HCT116 (cell line): Measurements from ENCODE around the gene HMGB1. TPM values are rescaled to one million over a fixed set of nuclear protein-coding genes. Genes with fewer than 3 reads are reported as not detected.

ENCODE experiments used
- ATAC-seq: fragments of 200-7000 bp; cut with Tn5 transposase; 2 replicates; pipeline ENCODE4 v1.9.1; 2020; ENCODE audit warnings: mild to moderate bottlenecking, moderate library complexity
- BruUV-seq: library from RNA; stranded (reverse); fragments of 400-500 nt; replicated peaks from 2 replicates; lab custom pipeline; 2021; lab: Mats Ljungman, UMichigan
- CTCF ChIA-PET: fragments of 300-600 bp; sonication (Branson Sonifier 250); formaldehyde crosslinking; loops from one replicate; lab custom pipeline; 2021; ENCODE audit warnings: antibody characterized with exemption; lab: Charles Lee
- POLR2A ChIA-PET: fragments of 300-600, 350-600 bp; sonication (Branson Sonifier 250); formaldehyde crosslinking; loops from one replicate; lab custom pipeline; 2021; ENCODE audit warnings: antibody characterized with exemption; lab: Charles Lee
- RAD21 ChIA-PET, 2 experiments: fragments of 300-600 bp; sonication (Branson Sonifier 250); formaldehyde crosslinking; loops; one replicate each; lab custom pipeline; 2023; ENCODE audit warnings: low total read pairs in 2 of 2; ENCODE audit not compliant: uncharacterized antibody in 2 of 2, unreplicated experiment in 2 of 2, low non-redundant PET in 1 of 2; lab: Charles Lee
- DNase-seq: peaks from one replicate; pipeline ENCODE4 v3.0.0-alpha.2; 2010; ENCODE audit warnings: low read depth, low spot score
- H2AFZ ChIP-seq: fragments of 200-600 bp; shearing (Covaris generic), sonication (generic); 2 replicates; pipeline ENCODE4 v1.6.1; 2017; ENCODE audit warnings: low read depth, mixed run types, mixed read lengths, antibody characterized with exemption, low read length; ENCODE audit not compliant: poor library complexity, severe bottlenecking
- H3K27ac ChIP-seq: 2 replicates; pipeline ENCODE4 v1.5.1; 2012; ENCODE audit warnings: low read depth, low read length
- H3K27me3 ChIP-seq: fragments of 200-600 bp; sonication (generic); 2 replicates; pipeline ENCODE4 v1.6.1; 2016; ENCODE audit warnings: mixed run types, low read length, mixed read lengths; ENCODE audit not compliant: insufficient read depth
- H3K36me3 ChIP-seq, 2 experiments: fragments of 200-500 bp in 1 of 2; fragments of 200-600 bp in 1 of 2; sonication (Bioruptor generic) in 1 of 2; sonication (generic) in 1 of 2; 2 replicates each; pipeline versions ENCODE4 v1.5.1 to v1.6.1; 2014 to 2016; ENCODE audit warnings: low read length in 2 of 2, inconsistent platforms in 1 of 2, mixed read lengths in 1 of 2, mixed run types in 1 of 2; ENCODE audit not compliant: insufficient read depth in 2 of 2, control insufficient read depth in 1 of 2
- H3K4me1 ChIP-seq, 2 experiments: fragments of 200-600 bp in 1 of 2; sonication (generic) in 1 of 2; 2 replicates each; pipeline versions ENCODE4 v1.5.1 to v1.6.1; 2012 to 2017; ENCODE audit warnings: low read length in 2 of 2, inconsistent platforms in 1 of 2, mild to moderate bottlenecking in 1 of 2, mixed read lengths in 1 of 2, mixed run types in 1 of 2, moderate library complexity in 1 of 2; ENCODE audit not compliant: insufficient read depth in 2 of 2, control insufficient read depth in 1 of 2
- H3K4me2 ChIP-seq: fragments of 200-600 bp; sonication (generic); 2 replicates; pipeline ENCODE4 v1.6.1; 2017; ENCODE audit warnings: mixed run types, low read length, mixed read lengths
- H3K4me3 ChIP-seq, 2 experiments: fragments of 200-600 bp in 1 of 2; sonication (generic) in 1 of 2; replicated peaks in 1 of 2; 2 replicates each; pipeline ENCODE4 v1.5.1; 2011 to 2016; ENCODE audit warnings: low read length in 2 of 2, control low read depth in 1 of 2, low read depth in 1 of 2, mild to moderate bottlenecking in 1 of 2, mixed read lengths in 1 of 2, mixed run types in 1 of 2
- H3K79me2 ChIP-seq: fragments of 200-600 bp; sonication (generic); 2 replicates; pipeline ENCODE4 v1.6.1; 2017; ENCODE audit warnings: mild to moderate bottlenecking, mixed run types, low read length, moderate library complexity, mixed read lengths; ENCODE audit not compliant: insufficient read depth
- H3K9ac ChIP-seq: fragments of 200-600 bp; sonication (generic); 2 replicates; pipeline ENCODE4 v1.6.1; 2016; ENCODE audit warnings: low read length, mixed read lengths
- H3K9me2 ChIP-seq: fragments of 200-600 bp; sonication (generic), shearing (Covaris generic); 2 replicates; pipeline ENCODE4 v1.6.1; 2017; ENCODE audit warnings: mixed run types, mild to moderate bottlenecking, moderate library complexity; ENCODE audit not compliant: insufficient read depth
- H3K9me3 ChIP-seq, 2 experiments: fragments of 200-500 bp in 1 of 2; fragments of 200-600 bp in 1 of 2; sonication (Bioruptor generic) in 1 of 2; sonication (generic) in 1 of 2; 2 replicates each; pipeline ENCODE4 v1.6.1; 2014 to 2017; ENCODE audit warnings: low read length in 2 of 2, mixed read lengths in 2 of 2, inconsistent platforms in 1 of 2, low read depth in 1 of 2, mild to moderate bottlenecking in 1 of 2, mixed run types in 1 of 2, moderate library complexity in 1 of 2; ENCODE audit not compliant: control insufficient read depth in 1 of 2, insufficient read depth in 1 of 2
- H4K20me1 ChIP-seq: fragments of 200-600 bp; sonication (generic), shearing (Covaris generic); 2 replicates; pipeline ENCODE4 v1.6.1; 2017; ENCODE audit warnings: mixed run types, mild to moderate bottlenecking, moderate library complexity; ENCODE audit not compliant: insufficient read depth
- CBX3 ChIP-seq: IDR thresholded peaks from 2 replicates; pipeline ENCODE4 v1.6.1; 2012; ENCODE audit warnings: low read depth
- EZH2 ChIP-seq: fragments of 200-600 bp; sonication (generic); IDR thresholded peaks from 2 replicates; pipeline ENCODE4 v1.6.1; 2017; ENCODE audit warnings: antibody characterized with exemption, mixed run types
- EZH2phosphoT487 ChIP-seq: fragments of 200-600 bp; IDR thresholded peaks from 2 replicates; pipeline ENCODE4 v1.6.1; 2018; ENCODE audit warnings: antibody characterized with exemption, borderline replicate concordance
- MAX ChIP-seq: IDR thresholded peaks from 2 replicates; pipeline ENCODE4 v1.6.1; 2012
- SP1 ChIP-seq: IDR thresholded peaks from 2 replicates; pipeline ENCODE4 v1.6.1; 2012; ENCODE audit warnings: low read depth
- ZBTB33 ChIP-seq: IDR thresholded peaks from 2 replicates; pipeline ENCODE4 v1.6.1; 2011; ENCODE audit warnings: mild to moderate bottlenecking, low read length, moderate library complexity; ENCODE audit not compliant: insufficient replicate concordance; ENCODE audit errors: extremely low read depth
- intact Hi-C: fragments of 100-400 bp; cut with micrococcal nuclease; formaldehyde crosslinking; loops from 2 replicates; pipeline ENCODE4 v1.10.0; 2022
- total RNA-seq: library from RNA; stranded (reverse); gene quantifications from one replicate; pipeline ENCODE4 v1.2.1, GENCODE V29; 2021; ENCODE audit not compliant: unreplicated experiment

HMGB1 gene
- total RNA-seq, 1 experiment from 2014 or later = 678 TPM

DNA sequence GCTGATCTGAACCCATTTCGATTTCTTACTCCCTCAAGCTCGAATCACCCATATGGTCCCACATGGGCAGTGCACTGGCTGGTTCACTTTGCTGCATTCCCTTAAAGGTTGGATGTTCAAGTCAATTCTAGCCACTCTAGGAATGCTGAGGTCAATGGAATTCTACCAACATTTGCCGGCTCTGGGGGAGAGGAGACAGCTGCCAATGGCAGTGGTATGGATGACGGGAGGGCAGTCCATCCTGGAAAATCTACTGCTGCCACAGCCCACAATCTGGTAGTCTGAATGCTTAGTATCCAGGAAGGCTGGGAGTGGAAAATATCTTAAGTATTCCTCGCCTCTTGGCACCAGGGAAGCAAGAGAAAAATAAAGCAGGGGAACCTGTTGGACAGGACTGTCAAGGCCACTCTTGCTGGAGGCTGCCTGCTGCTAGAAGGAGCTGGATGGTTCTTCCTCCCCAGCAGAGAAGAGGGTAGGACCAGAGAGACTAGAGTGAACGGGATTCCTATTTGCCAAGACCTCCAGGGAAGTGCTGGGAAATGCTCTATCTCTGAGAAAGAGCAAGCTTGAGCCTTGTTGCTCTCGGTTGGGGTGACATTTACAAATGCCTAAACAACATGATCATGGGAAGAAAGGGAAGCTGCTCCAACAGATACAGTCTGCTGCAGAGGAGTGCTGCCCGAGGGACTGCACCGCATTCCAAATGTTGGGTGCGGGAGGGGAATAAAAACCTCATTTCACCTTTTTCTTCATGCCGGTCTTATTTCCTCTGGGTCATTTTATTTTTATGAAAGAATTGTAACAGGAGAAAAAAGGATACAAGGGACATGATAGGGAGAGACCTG, 20.7 kb upstream of the HMGB1 start:
- intact Hi-C loops = no loop called here
- DNase-seq (no peak), ATAC-seq (peak; percentile 46; the same call in 1 of the 2 replicates)
- H2AFZ ChIP-seq = peak overlapping the region; percentile 12
- no peak overlapping the region for H3K9ac ChIP-seq
- RAD21 ChIA-PET = no interaction called here
- BruUV-seq = no TSS peak
- POLR2A ChIA-PET = no interaction called here
- H3K9me2 ChIP-seq = no peaks in the 10 kb centered on the region
- no peaks in the 10 kb centered on the region for H3K27me3 ChIP-seq
- H3K4me1 ChIP-seq = peaks cover 10 to 19% of the 10 kb centered on the region in 2 experiments; a peak in 3 of 4 replicates
- CTCF ChIA-PET = no interaction called here
- H3K4me3 ChIP-seq = no peak overlapping the region
- no peaks in the 10 kb centered on the region for H3K9me3 ChIP-seq
- no peaks in the 10 kb centered on the region for H3K79me2 ChIP-seq
- no peaks in the 10 kb centered on the region for H4K20me1 ChIP-seq
- TF ChIP-seq EZH2phosphoT487 = no peak
- TF ChIP-seq SP1 = peak; percentile 48
- 0 out of 2 replicates have a peak, but pooled peaks have one; percentile 33 for TF ChIP-seq CBX3
- peak overlapping the region; percentile 36; the same call in 1 of the 2 replicates for H3K4me2 ChIP-seq
- no peak overlapping the region for H3K27ac ChIP-seq
- H3K36me3 ChIP-seq = no peaks in the 10 kb centered on the region

GRCh38 chr13:30481241-30481760, 15.6 kb upstream of the HMGB1 start:
- intact Hi-C loops = no loop called here

More at GRCh38 chr13:30481241-30481760, 15.6 kb upstream of the HMGB1 start:
- DNase-seq = no peak
- POLR2A ChIA-PET = no interaction called here
- TF ChIP-seq ZBTB33 = no peak
- TF ChIP-seq MAX = no peak
- TF ChIP-seq EZH2 = no peak
- TF ChIP-seq, all 23 proteins: peak for 0
- Histone ChIP-seq H3K27me3 (no peaks in the 10 kb centered on the region), H3K4me3 (no peak overlapping the region), H3K4me2 (no peak overlapping the region), H4K20me1 (no peaks in the 10 kb centered on the region), H3K9me3 (no peaks in the 10 kb centered on the region), H2AFZ (no peak overlapping the region), H3K36me3 (no peaks in the 10 kb centered on the region), H3K9me2 (no peaks in the 10 kb centered on the region), H3K27ac (no peak overlapping the region), H3K79me2 (no peaks in the 10 kb centered on the region), H3K4me1 (peaks cover 4 to 5% of the 10 kb centered on the region in 2 experiments; a peak in 2 of 4 replicates), H3K9ac (no peak overlapping the region)
- ATAC-seq = no peak
- RAD21 ChIA-PET = no interaction called here
- CTCF ChIA-PET = no interaction called here
- BruUV-seq = no TSS peak
